Aorta (tissue), 5 donors: ENCODE data around the gene ANKRD55. TPM values are rescaled to one million over a fixed set of nuclear protein-coding genes. Genes with fewer than 3 reads are reported as not detected.

ENCODE experiments used
- ATAC-seq: fragments of 200-7000 bp; cut with Tn5 transposase; one replicate; pipeline ENCODE4 v1.9.1; 2022; ENCODE audit warnings: moderate library complexity; ENCODE audit not compliant: low FRiP score
- DNase-seq, 2 donors: peaks; one replicate each; pipeline ENCODE4 v3.0.0-alpha.2; 2020
- H3K27ac ChIP-seq, 2 donors: one replicate each; pipeline ENCODE4 v1.5.1; 2013; ENCODE audit warnings: low read length in 2 of 2, mild to moderate bottlenecking in 2 of 2, moderate library complexity in 2 of 2, control low read depth in 1 of 2, inconsistent platforms in 1 of 2, low read depth in 1 of 2
- H3K27me3 ChIP-seq, 2 donors: one replicate each; pipeline ENCODE4 v1.6.1; 2013; ENCODE audit warnings: control low read depth in 1 of 2, low read length in 1 of 2, mild to moderate bottlenecking in 1 of 2, moderate library complexity in 1 of 2; ENCODE audit not compliant: insufficient read depth in 2 of 2, control insufficient read depth in 1 of 2
- H3K36me3 ChIP-seq, 2 donors: one replicate each; pipeline ENCODE4 v1.6.1; 2013; ENCODE audit warnings: control low read depth in 1 of 2, low read length in 1 of 2, mild to moderate bottlenecking in 1 of 2; ENCODE audit not compliant: insufficient read depth in 2 of 2, control insufficient read depth in 1 of 2
- H3K4me1 ChIP-seq, 2 donors: one replicate each; pipeline ENCODE4 v1.6.1; 2013; ENCODE audit warnings: low read length in 2 of 2, control low read depth in 1 of 2, mild to moderate bottlenecking in 1 of 2, moderate library complexity in 1 of 2; ENCODE audit not compliant: insufficient read depth in 2 of 2, control insufficient read depth in 1 of 2
- H3K4me3 ChIP-seq, 2 donors: one replicate each; pipeline ENCODE4 v1.5.1; 2013; ENCODE audit warnings: low read length in 2 of 2, control low read depth in 1 of 2, mild to moderate bottlenecking in 1 of 2
- H3K9me3 ChIP-seq: one replicate; pipeline ENCODE4 v1.6.1; 2013; ENCODE audit warnings: mild to moderate bottlenecking, low read length; ENCODE audit not compliant: control insufficient read depth
- WGBS, 2 donors: extraction: QIAGEN DNeasy Blood & Tissue Kit; methylation state at CpG; one replicate each; pipeline ENCODE4 v1.1.7; 2013; 5-methylcytosine and 5-hydroxymethylcytosine counted together
- intact Hi-C, 2 donors: fragments of 100-400 bp; cut with DNase I; formaldehyde crosslinking; loops; one replicate each; pipeline versions ENCODE4 v1.14.2 to v1.15.0; 2022
- polyA plus RNA-seq, 2 donors: library from polyadenylated mRNA; stranded (reverse); fragments of 200-250 nt; gene quantifications; one replicate each; pipeline ENCODE4 v1.2.3, GENCODE V29; 2013
- total RNA-seq, 2 donors: library from RNA; stranded (reverse); fragmentation: NEBNext Ultra II Directional; extraction: Animal tissue kit (Norgen Biotek cat#: 25700); gene quantifications; one replicate each; pipeline ENCODE4 v1.2.1, GENCODE V29; 2021
- donor health status: healthy with polysubstance abuse.
- donor health status: Bipolar disorder and iron deficiency.
- donor health status: DM: no; HTN: no; CAD: no.
- donor health status: DM: no; HTN: no; CAD: no.
- donor health status: DM: yes; HTN: yes; CAD: no.

The ANKRD55 gene
- total and polyA plus RNA-seq, 4 donors: 0.32 to 0.48 TPM; not detected in 2

DNA sequence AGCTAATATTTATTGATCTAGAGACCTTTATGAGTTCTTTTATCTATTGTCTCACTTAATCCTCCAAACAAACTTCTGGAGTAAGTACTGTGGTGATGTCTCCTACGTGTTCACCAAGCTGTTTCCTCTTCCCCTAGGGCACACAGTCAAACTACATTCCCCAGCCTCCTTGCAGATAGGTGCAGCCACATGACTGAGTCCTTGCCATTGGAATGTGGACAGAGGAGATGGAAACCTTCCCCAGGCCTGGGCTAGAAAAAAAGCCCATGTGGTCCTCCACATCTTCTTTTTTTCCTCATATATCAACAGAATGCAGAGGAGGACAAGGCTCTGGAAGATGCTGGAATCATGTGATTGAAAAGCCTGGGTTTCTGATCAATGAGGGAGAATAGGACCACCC is 88.0 kb downstream of the ANKRD55 start:
- no peaks in the 10 kb centered on the region for H3K36me3 ChIP-seq
- 80 to 96% methylated on average over 1 of the region's 1 CpG for WGBS, 2 donors
- intact Hi-C loops: no loop called here
- H3K27me3 ChIP-seq: no peaks in the 10 kb centered on the region
- DNase-seq: no peak
- H3K27ac ChIP-seq: no peak overlapping the region
- no peak overlapping the region for H3K4me3 ChIP-seq
- no peaks in the 10 kb centered on the region for H3K4me1 ChIP-seq
- H3K9me3 ChIP-seq: no peaks in the 10 kb centered on the region
- ATAC-seq: no peak

DNA sequence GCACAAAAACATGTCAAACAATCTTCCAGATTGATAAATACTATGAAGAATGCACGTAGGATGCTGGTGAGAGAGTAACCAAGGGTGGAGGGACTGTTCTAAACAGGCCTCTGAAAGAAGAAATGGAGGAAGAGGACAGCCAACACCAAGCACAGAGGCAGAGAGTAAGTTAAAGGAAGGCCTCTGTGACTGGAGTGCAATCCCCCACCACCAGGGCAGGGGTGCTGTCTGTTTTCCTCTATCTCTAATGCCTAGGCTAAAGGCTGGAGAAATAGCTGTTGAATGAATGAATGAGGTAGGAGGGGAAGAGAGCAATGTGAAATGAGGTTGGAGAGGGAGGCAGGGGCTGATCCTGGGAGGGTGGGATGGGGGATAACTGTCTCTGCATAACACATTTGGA is 88.9 kb downstream of the ANKRD55 start:
- Histone ChIP-seq H3K4me1 (no peaks in the 10 kb centered on the region), H3K4me3 (no peak overlapping the region), H3K9me3 (no peaks in the 10 kb centered on the region), H3K27me3 (no peaks in the 10 kb centered on the region), H3K36me3 (no peaks in the 10 kb centered on the region), H3K27ac (no peak overlapping the region)
- 90 to 96% methylated on average over 1 of the region's 1 CpG for WGBS, 2 donors
- ATAC-seq (no peak), DNase-seq (no peak)
- intact Hi-C loops: no loop called here

DNA sequence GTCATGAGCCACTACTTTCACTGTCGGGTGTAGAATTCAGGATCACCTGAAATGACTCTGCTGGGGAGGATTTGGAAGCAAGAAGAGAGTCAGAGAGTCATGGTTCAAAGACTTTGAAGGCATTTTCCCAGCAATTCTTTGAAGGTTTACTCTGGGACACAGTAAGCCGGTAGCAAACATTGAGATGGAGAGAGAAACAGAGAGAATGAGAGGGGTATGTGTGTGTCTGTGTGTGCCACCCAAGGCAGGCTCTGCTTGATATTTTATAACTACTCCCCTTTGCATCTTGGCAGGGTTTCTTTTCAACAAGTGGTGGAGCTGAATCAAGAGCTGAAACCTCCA is 89.8 kb downstream of the ANKRD55 start:
- intact Hi-C loops: no loop called here
- H3K27ac ChIP-seq: no peak overlapping the region
- no peaks in the 10 kb centered on the region for H3K36me3 ChIP-seq
- H3K9me3 ChIP-seq: no peaks in the 10 kb centered on the region
- DNase-seq (no peak), ATAC-seq (no peak)
- WGBS, 2 donors: 93 to 100% methylated on average over 2 of the region's 2 CpGs
- no peak overlapping the region for H3K4me3 ChIP-seq
- no peaks in the 10 kb centered on the region for H3K4me1 ChIP-seq
- H3K27me3 ChIP-seq: no peaks in the 10 kb centered on the region

DNA sequence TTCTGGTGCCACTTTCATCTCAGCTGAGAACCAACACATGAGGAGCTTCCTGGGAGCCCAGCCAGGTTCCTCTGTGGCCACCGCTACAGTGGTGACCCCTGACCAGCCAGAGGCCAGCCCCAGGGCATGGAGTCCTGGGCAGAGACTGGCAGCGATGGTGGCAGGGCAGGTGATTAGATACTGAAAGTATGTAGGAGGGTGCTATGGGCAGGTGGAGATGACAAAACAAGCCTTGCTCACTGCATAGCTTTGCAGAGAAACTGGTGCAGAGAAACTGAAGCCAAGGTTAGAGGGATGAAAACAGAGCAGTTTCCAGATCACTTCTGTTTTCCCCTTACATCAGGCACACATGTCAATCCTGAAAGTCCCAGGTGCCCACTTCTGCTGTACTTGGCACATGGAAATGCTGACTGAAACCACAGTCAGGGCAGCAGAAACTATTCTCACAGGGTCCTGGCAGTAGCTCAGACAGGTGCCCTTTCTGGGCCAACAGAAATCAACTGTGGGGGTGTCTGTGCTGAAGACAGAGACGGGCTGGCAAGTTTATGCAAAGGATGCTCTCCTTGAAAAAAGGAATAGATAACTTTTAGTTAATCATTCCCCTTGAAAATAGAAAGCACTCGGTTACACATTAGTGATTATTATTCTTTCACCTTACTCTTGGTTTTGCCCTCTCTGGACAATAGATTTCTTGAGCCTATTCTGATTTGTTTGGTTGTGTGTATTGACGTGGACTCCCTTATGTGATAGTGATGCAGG is 90.3 kb downstream of the ANKRD55 start:
- DNase-seq (no peak), ATAC-seq (no peak)
- Histone ChIP-seq H3K4me3 (no peak overlapping the region), H3K4me1 (no peaks in the 10 kb centered on the region), H3K27ac (no peak overlapping the region), H3K9me3 (no peaks in the 10 kb centered on the region), H3K27me3 (no peaks in the 10 kb centered on the region), H3K36me3 (no peaks in the 10 kb centered on the region)
- WGBS, 2 donors: 87 to 90% methylated on average over 5 of the region's 5 CpGs
- intact Hi-C loops: no loop called here

DNA sequence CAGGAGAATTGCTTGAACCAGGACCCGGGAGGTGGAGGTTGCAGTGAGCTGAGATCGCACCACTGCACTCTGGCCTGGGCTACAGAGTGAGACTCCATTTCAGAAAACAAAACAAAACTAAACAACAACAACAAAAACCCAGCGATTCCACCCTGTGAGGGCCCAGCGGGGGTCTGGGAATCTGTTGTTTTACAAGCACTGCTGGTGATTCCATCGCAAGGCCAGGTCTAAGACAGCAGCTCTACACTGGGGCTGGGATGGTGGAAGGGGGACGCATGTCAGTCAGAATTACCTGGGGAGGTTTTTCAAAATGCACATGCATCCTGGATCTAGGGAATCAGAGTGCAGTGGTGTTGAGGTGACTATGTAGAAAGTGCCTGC is 90.9 kb downstream of the ANKRD55 start:
- H3K9me3 ChIP-seq: no peaks in the 10 kb centered on the region
- no peak overlapping the region for H3K27ac ChIP-seq
- H3K4me3 ChIP-seq: no peak overlapping the region
- no peaks in the 10 kb centered on the region for H3K27me3 ChIP-seq
- ATAC-seq (no peak), DNase-seq (no peak)
- H3K4me1 ChIP-seq: no peaks in the 10 kb centered on the region
- 82 to 88% methylated on average over 6 of the region's 6 CpGs for WGBS, 2 donors
- intact Hi-C loops: no loop called here
- H3K36me3 ChIP-seq: no peaks in the 10 kb centered on the region

DNA sequence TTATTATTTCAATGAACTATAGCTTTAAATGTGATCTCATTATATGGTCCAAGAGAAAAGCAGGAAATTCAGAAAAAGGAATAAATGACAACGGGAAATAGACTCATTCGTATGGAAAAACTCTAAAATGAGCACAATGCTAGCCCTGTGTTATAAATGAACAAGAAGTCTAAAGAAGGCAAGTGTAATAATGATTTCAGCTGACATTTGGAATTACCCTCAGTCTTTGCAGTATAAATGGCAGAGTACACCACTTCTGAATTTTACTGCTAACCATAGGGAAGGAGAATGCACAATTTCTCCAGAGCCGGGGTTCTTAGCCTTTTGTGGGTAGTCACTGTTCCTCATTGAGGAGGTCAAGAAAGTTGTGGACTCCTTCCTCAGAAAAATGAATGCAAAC is 93.1 kb downstream of the ANKRD55 start:
- H3K36me3 ChIP-seq: no peaks in the 10 kb centered on the region
- intact Hi-C loops: no loop called here
- no peak for ATAC-seq

DNA sequence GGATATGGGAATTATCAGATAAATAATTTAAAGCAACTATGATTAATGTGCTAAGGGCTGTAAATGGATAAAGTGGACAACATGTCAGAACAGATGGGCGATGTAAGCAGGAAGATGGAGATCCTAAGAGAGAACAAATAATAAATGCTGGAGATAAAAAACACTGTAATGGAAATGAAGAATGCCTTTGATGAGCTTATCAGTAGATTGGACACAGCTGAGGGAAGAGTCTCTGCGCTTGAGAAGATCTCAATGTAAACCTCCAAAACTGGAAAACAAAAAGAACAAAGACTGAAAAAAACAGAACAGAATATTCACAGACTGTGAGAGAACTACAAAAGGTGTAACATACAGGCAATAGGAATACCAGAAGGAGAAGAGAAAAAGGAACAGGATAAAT is 102.5 kb downstream of the ANKRD55 start:
- no peak overlapping the region for H3K27ac ChIP-seq
- no peaks in the 10 kb centered on the region for H3K27me3 ChIP-seq
- ATAC-seq: no peak
- WGBS, 2 donors: 84 to 95% methylated on average over 2 of the region's 2 CpGs
- no peaks in the 10 kb centered on the region for H3K9me3 ChIP-seq
- H3K4me3 ChIP-seq: no peak overlapping the region
- no peaks in the 10 kb centered on the region for H3K4me1 ChIP-seq
- no peaks in the 10 kb centered on the region for H3K36me3 ChIP-seq
- intact Hi-C loops: no loop called here
- DNase-seq: no peak

More for the DNA sequence above, 93.1 kb downstream of the ANKRD55 start:
- Histone ChIP-seq H3K27me3 (no peaks in the 10 kb centered on the region), H3K27ac (no peak overlapping the region), H3K4me1 (no peaks in the 10 kb centered on the region), H3K4me3 (no peak overlapping the region), H3K9me3 (no peaks in the 10 kb centered on the region)
- 88% methylated on average over 3 of the region's 3 CpGs for WGBS, 2 donors
- DNase-seq: no peak

DNA sequence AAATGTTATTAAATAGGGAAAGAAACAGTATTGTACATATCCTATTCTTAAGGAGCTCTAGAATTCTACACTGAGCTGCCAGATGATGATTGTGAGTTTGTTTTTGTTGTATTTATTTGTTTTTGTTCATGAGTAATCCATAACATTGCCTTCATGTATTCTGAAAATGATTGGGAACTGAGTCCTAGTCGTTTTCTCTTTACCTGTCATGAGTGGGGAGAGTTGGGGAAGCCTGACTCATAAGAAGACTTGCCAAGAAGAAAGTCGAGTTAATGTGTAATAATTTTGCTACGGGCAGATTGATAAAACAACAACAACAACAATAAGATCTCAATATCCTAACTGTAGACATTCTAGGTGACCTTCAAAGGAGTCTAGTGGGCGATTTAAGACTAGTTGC is 103.8 kb downstream of the ANKRD55 start:
- H3K36me3 ChIP-seq: no peaks in the 10 kb centered on the region
- 82 to 88% methylated on average over 4 of the region's 4 CpGs for WGBS, 2 donors
- ATAC-seq (no peak), DNase-seq (no peak)
- no peaks in the 10 kb centered on the region for H3K9me3 ChIP-seq
- H3K4me1 ChIP-seq: no peaks in the 10 kb centered on the region
- H3K4me3 ChIP-seq: no peak overlapping the region
- no peaks in the 10 kb centered on the region for H3K27me3 ChIP-seq
- intact Hi-C loops: no loop called here
- no peak overlapping the region for H3K27ac ChIP-seq

DNA sequence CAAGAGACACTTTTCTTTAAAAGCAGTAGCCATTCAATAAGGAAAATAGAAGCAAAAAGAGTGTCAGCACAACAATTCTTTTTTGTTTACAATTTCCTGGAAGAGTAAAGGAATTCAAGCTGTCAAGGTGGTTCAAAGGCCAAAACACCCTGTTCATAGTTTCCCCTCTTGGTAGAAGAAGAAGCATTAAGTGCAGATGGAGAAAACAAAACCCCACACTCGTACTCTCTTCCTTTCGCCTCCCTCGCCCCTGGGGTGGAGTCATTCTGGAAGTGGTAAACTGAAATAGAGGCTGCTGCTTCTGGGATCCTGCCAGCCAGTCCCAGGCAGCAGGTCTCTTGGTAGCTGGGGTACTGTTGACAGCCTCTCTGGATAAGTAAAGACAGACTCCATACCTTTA is 105.0 kb downstream of the ANKRD55 start:
- Histone ChIP-seq H3K9me3 (no peaks in the 10 kb centered on the region), H3K36me3 (no peaks in the 10 kb centered on the region), H3K27me3 (no peaks in the 10 kb centered on the region), H3K27ac (no peak overlapping the region), H3K4me1 (no peaks in the 10 kb centered on the region), H3K4me3 (no peak overlapping the region)
- DNase-seq (no peak), ATAC-seq (no peak)
- intact Hi-C loops: no loop called here
- 72 to 82% methylated on average over 3 of the region's 3 CpGs for WGBS, 2 donors
